WTC11 (cell line): ENCODE measurements around the gene GCC1.

Source experiments
- CBFB ChIP-seq: sonication (generic); formaldehyde crosslinking; IDR thresholded peaks from 2 replicates; pipeline ENCODE4 v1.8.1; 2022; ENCODE audit warnings: mild to moderate bottlenecking, low read depth, missing genetic modification reagents
- GRHL2 ChIP-seq: fragments of 250-450 bp; sonication (Bioruptor Pico); IDR thresholded peaks from 2 replicates; pipeline ENCODE4 v1.8.0; 2022; ENCODE audit warnings: mild to moderate bottlenecking, moderate library complexity; ENCODE audit not compliant: insufficient replicate concordance, severe bottlenecking
- MYBL2 ChIP-seq: sonication (generic); formaldehyde crosslinking; IDR thresholded peaks from 2 replicates; pipeline ENCODE4 v1.8.1; 2023; ENCODE audit warnings: mild to moderate bottlenecking, moderate library complexity, missing genetic modification reagents
- NR1H2 ChIP-seq: sonication (generic); formaldehyde crosslinking; IDR thresholded peaks from 2 replicates; pipeline ENCODE4 v1.9.0; 2021; ENCODE audit warnings: mild to moderate bottlenecking, moderate library complexity, missing genetic modification reagents
- SMAD4 ChIP-seq: sonication (generic); formaldehyde crosslinking; IDR thresholded peaks from 2 replicates; pipeline ENCODE4 v1.8.0; 2022; ENCODE audit warnings: mild to moderate bottlenecking, missing genetic modification reagents
- ZNF671 ChIP-seq: fragments of 250-450 bp; sonication (Bioruptor Pico); IDR thresholded peaks from 2 replicates; pipeline ENCODE4 v1.8.0; 2021; ENCODE audit warnings: mild to moderate bottlenecking
- TF ChIP-seq, protein P1 (sequence below): sonication (generic); formaldehyde crosslinking; IDR thresholded peaks from 2 replicates; pipeline ENCODE4 v1.8.1; 2022; ENCODE audit warnings: mild to moderate bottlenecking, moderate library complexity, missing genetic modification reagents
- TF ChIP-seq, protein P2 (sequence below): fragments of 200-600 bp; IDR thresholded peaks from 2 replicates; pipeline ENCODE4 v1.8.0; 2022; ENCODE audit warnings: antibody characterized with exemption
- TF ChIP-seq, protein P3 (sequence below): sonication (generic); formaldehyde crosslinking; IDR thresholded peaks from 2 replicates; pipeline ENCODE4 v1.8.0; 2023; ENCODE audit warnings: missing genetic modification reagents
- TF ChIP-seq, protein P4 (sequence below): sonication (generic); formaldehyde crosslinking; IDR thresholded peaks from 2 replicates; pipeline ENCODE4 v1.8.1; 2022; ENCODE audit warnings: missing genetic modification reagents, borderline replicate concordance
- TF ChIP-seq, protein P5 (sequence below): sonication (generic); formaldehyde crosslinking; IDR thresholded peaks from 2 replicates; pipeline ENCODE4 v1.8.0; 2022; ENCODE audit warnings: mild to moderate bottlenecking, missing genetic modification reagents

DNA sequence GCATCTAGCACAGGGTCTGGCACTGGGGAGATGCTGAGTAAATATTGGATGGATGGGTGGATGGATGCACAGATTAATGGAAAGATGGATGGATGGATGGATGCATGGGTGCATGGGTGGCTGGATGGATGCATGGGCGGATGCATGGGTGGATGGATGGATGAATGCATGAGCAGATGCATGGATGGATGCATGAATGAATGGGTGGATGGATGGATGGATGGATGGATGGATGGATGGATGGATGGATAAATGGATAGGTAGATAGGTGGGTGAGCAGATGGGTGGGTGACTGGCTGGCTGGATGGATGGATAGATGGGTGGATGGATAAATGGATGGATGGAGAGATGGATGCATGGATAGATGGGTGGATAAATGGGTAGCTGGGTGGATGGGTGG lies 26.9 kb upstream of the GCC1 start:
- no peak for TF ChIP-seq GRHL2
- TF ChIP-seq MYBL2 (CRISPR knock-in tag): no peak
- TF ChIP-seq, protein P1, sequence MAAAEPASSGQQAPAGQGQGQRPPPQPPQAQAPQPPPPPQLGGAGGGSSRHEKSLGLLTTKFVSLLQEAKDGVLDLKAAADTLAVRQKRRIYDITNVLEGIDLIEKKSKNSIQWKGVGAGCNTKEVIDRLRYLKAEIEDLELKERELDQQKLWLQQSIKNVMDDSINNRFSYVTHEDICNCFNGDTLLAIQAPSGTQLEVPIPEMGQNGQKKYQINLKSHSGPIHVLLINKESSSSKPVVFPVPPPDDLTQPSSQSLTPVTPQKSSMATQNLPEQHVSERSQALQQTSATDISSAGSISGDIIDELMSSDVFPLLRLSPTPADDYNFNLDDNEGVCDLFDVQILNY (CRISPR knock-in tag): no peak
- TF ChIP-seq NR1H2 (CRISPR knock-in tag): no peak
- TF ChIP-seq, protein P2, sequence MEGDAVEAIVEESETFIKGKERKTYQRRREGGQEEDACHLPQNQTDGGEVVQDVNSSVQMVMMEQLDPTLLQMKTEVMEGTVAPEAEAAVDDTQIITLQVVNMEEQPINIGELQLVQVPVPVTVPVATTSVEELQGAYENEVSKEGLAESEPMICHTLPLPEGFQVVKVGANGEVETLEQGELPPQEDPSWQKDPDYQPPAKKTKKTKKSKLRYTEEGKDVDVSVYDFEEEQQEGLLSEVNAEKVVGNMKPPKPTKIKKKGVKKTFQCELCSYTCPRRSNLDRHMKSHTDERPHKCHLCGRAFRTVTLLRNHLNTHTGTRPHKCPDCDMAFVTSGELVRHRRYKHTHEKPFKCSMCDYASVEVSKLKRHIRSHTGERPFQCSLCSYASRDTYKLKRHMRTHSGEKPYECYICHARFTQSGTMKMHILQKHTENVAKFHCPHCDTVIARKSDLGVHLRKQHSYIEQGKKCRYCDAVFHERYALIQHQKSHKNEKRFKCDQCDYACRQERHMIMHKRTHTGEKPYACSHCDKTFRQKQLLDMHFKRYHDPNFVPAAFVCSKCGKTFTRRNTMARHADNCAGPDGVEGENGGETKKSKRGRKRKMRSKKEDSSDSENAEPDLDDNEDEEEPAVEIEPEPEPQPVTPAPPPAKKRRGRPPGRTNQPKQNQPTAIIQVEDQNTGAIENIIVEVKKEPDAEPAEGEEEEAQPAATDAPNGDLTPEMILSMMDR: no peak
- TF ChIP-seq, protein P3, sequence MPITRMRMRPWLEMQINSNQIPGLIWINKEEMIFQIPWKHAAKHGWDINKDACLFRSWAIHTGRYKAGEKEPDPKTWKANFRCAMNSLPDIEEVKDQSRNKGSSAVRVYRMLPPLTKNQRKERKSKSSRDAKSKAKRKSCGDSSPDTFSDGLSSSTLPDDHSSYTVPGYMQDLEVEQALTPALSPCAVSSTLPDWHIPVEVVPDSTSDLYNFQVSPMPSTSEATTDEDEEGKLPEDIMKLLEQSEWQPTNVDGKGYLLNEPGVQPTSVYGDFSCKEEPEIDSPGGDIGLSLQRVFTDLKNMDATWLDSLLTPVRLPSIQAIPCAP (CRISPR knock-in tag): no peak
- TF ChIP-seq, protein P4, sequence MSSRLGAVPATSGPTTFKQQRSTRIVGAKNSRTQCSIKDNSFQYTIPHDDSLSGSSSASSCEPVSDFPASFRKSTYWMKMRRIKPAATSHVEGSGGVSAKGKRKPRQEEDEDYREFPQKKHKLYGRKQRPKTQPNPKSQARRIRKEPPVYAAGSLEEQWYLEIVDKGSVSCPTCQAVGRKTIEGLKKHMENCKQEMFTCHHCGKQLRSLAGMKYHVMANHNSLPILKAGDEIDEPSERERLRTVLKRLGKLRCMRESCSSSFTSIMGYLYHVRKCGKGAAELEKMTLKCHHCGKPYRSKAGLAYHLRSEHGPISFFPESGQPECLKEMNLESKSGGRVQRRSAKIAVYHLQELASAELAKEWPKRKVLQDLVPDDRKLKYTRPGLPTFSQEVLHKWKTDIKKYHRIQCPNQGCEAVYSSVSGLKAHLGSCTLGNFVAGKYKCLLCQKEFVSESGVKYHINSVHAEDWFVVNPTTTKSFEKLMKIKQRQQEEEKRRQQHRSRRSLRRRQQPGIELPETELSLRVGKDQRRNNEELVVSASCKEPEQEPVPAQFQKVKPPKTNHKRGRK (CRISPR knock-in tag): no peak
- TF ChIP-seq ZNF671: no peak
- no peak for TF ChIP-seq SMAD4 (CRISPR knock-in tag)
- TF ChIP-seq CBFB (CRISPR knock-in tag): no peak
- TF ChIP-seq, protein P5, sequence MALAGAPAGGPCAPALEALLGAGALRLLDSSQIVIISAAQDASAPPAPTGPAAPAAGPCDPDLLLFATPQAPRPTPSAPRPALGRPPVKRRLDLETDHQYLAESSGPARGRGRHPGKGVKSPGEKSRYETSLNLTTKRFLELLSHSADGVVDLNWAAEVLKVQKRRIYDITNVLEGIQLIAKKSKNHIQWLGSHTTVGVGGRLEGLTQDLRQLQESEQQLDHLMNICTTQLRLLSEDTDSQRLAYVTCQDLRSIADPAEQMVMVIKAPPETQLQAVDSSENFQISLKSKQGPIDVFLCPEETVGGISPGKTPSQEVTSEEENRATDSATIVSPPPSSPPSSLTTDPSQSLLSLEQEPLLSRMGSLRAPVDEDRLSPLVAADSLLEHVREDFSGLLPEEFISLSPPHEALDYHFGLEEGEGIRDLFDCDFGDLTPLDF: no peak
